Measurements from ENCODE around the gene GEMIN8. TPM values are rescaled to one million over a fixed set of nuclear protein-coding genes. Genes with fewer than 3 reads are reported as not detected.

The GEMIN8 gene
- total and polyA plus RNA-seq, 2 donors (not counting 1 experiment from before 2014, with no cell fraction given): 20.6 to 26.1 TPM

GRCh38 chrX:14003028-14003427 is 26.7 kb downstream of the GEMIN8 start:
- Histone ChIP-seq H2AFZ (ENCODE audit: insufficient read depth, low read depth, low read length, poor library complexity, severe bottlenecking) (no peak overlapping the region), H3K9me3 (ENCODE audit: control extremely low read depth in 1 of 3, control insufficient read depth in 2 of 3, insufficient read depth in 1 of 3, low read length in 2 of 3) (no peaks in the 10 kb centered on the region), H3K4me3 (ENCODE audit: control extremely low read depth in 1 of 5, extremely low read depth in 1 of 5, insufficient read depth in 1 of 5, low read depth in 2 of 5, low read length in 4 of 5) (no peak overlapping the region), H3K36me3 (replicated peaks in 1 of 2; ENCODE audit: control extremely low read depth in 1 of 2, control insufficient read depth in 1 of 2, extremely low read depth in 1 of 2, insufficient read depth in 2 of 2, low read length in 1 of 2) (peaks cover 0 to 3% of the 10 kb centered on the region in 2 experiments), H3K4me1 (ENCODE audit: control insufficient read depth in 2 of 2, insufficient read depth in 2 of 2, low read length in 2 of 2) (no peaks in the 10 kb centered on the region), H3K27me3 (replicated peaks in 1 of 4; ENCODE audit: control extremely low read depth in 1 of 4, control insufficient read depth in 3 of 4, insufficient read depth in 4 of 4, low read length in 3 of 4) (no peaks in the 10 kb centered on the region), H4K20me1 (ENCODE audit: control insufficient read depth, insufficient read depth, low read length, poor library complexity, severe bottlenecking) (no peaks in the 10 kb centered on the region), H3K4me2 (replicated peaks; ENCODE audit: low read depth, low read length, poor library complexity, severe bottlenecking) (no peak overlapping the region), H3K79me2 (ENCODE audit: control insufficient read depth, insufficient read depth, low read length) (no peaks in the 10 kb centered on the region), H3K9ac (ENCODE audit: low read length) (no peak overlapping the region), H3K27ac (ENCODE audit: low read length in 2 of 2) (no peak overlapping the region)
- DNase-seq (no peak), ATAC-seq (ENCODE audit: low read depth) (no peak)
- WGBS (ENCODE audit: insufficient coverage): no CpG with 5 or more reads among the region's 4 CpGs
- no peak overlapping the region for H3K4me3 Mint-ChIP-seq
- H3K4me1 Mint-ChIP-seq: no peaks in the 10 kb centered on the region
- intact Hi-C loops (cut with micrococcal nuclease): no loop called here
- H3K9me3 Mint-ChIP-seq (ENCODE audit: insufficient read depth): no peaks in the 10 kb centered on the region
- no peak overlapping the region for H3K27ac Mint-ChIP-seq
- POLR2A ChIA-PET: no interaction called here
- TF ChIP-seq CTCF (IDR thresholded peaks at IDR 0.05) (no peak), EZH2 (IDR thresholded peaks at IDR 0.05; ENCODE audit: borderline replicate concordance, insufficient read depth, low read depth, low read length, poor library complexity, severe bottlenecking) (no peak)
- CTCF ChIA-PET: no interaction called here
- H3K27me3 Mint-ChIP-seq: no peaks in the 10 kb centered on the region

- Mint-ChIP-seq H3K27me3 (no peaks in the 10 kb centered on the region), H3K27ac (no peak overlapping the region), H3K9me3 (ENCODE audit: insufficient read depth) (no peaks in the 10 kb centered on the region), H3K4me3 (no peak overlapping the region), H3K4me1 (no peaks in the 10 kb centered on the region)
- intact Hi-C loops (cut with micrococcal nuclease): no loop called here
- Histone ChIP-seq H3K4me3 (ENCODE audit: control extremely low read depth in 1 of 5, extremely low read depth in 1 of 5, insufficient read depth in 1 of 5, low read depth in 2 of 5, low read length in 4 of 5) (no peak overlapping the region), H3K4me1 (ENCODE audit: control insufficient read depth in 2 of 2, insufficient read depth in 2 of 2, low read length in 2 of 2) (no peaks in the 10 kb centered on the region), H3K27me3 (replicated peaks in 1 of 4; ENCODE audit: control extremely low read depth in 1 of 4, control insufficient read depth in 3 of 4, insufficient read depth in 4 of 4, low read length in 3 of 4) (no peaks in the 10 kb centered on the region), H3K27ac (ENCODE audit: low read length in 2 of 2) (no peak overlapping the region), H3K4me2 (replicated peaks; ENCODE audit: low read depth, low read length, poor library complexity, severe bottlenecking) (no peak overlapping the region), H2AFZ (ENCODE audit: insufficient read depth, low read depth, low read length, poor library complexity, severe bottlenecking) (no peak overlapping the region), H3K79me2 (ENCODE audit: control insufficient read depth, insufficient read depth, low read length) (no peaks in the 10 kb centered on the region), H3K36me3 (replicated peaks in 1 of 2; ENCODE audit: control extremely low read depth in 1 of 2, control insufficient read depth in 1 of 2, extremely low read depth in 1 of 2, insufficient read depth in 2 of 2, low read length in 1 of 2) (no peaks in the 10 kb centered on the region), H4K20me1 (ENCODE audit: control insufficient read depth, insufficient read depth, low read length, poor library complexity, severe bottlenecking) (no peaks in the 10 kb centered on the region), H3K9me3 (ENCODE audit: control extremely low read depth in 1 of 3, control insufficient read depth in 2 of 3, insufficient read depth in 1 of 3, low read length in 2 of 3) (no peaks in the 10 kb centered on the region), H3K9ac (ENCODE audit: low read length) (no peak overlapping the region)
- ChIA-PET POLR2A (interaction anchor here (0.7 kb wide), 1 partner anchor 390 kb away, joined by 3 read pairs; no protein-coding TSS in a partner anchor), CTCF (interaction anchor here (0.7 kb wide), 1 partner anchor 1042 kb away, joined by 3 read pairs; no protein-coding TSS in a partner anchor)
- WGBS (ENCODE audit: insufficient coverage): no CpG with 5 or more reads among the region's 6 CpGs
- TF ChIP-seq EZH2 (IDR thresholded peaks at IDR 0.05; ENCODE audit: borderline replicate concordance, insufficient read depth, low read depth, low read length, poor library complexity, severe bottlenecking) (no peak), CTCF (IDR thresholded peaks at IDR 0.05) (no peak)
- no peak for DNase-seq
- ATAC-seq (ENCODE audit: low read depth): no peak
These were observed 33.0 kb downstream of the GEMIN8 start for GRCh38 chrX:13996650-13997049.
